Activated T-helper 2 cell treated with anti-CD3 and anti-CD28 coated beads, Interferon-gamma antibody, Interleukin-2, Interleukin-4, amounts not matched to agents 10 μg/mL and 5 μg/mL and 100 μg/mL, durations not matched to agents 14 hours and 24 hours and 36 hours (primary cell): ENCODE data around the gene GAB2. TPM values are rescaled to one million over a fixed set of nuclear protein-coding genes. Genes with fewer than 3 reads are reported as not detected.
"Not testable (repeated sequence)": the region's sequence is repeated elsewhere in the genome, so short reads cannot be mapped to it uniquely, and the experiment has no call there.

Source experiments
- DNase-seq: peaks from one replicate; pipeline ENCODE4 v3.0.0; 2021; ENCODE audit warnings: low spot score
- H3K27ac Mint-ChIP-seq: one replicate; pipeline ENCODE4 v1.8.0; 2021; ENCODE audit warnings: mixed read lengths
- H3K27me3 Mint-ChIP-seq: one replicate; pipeline ENCODE4 v1.8.0; 2021; ENCODE audit warnings: low read depth, mixed read lengths
- H3K36me3 Mint-ChIP-seq: one replicate; pipeline ENCODE4 v1.8.0; 2021; ENCODE audit warnings: low read depth, mixed read lengths
- H3K4me1 Mint-ChIP-seq: one replicate; pipeline ENCODE4 v1.8.0; 2021; ENCODE audit warnings: low read depth, mixed read lengths
- H3K4me3 Mint-ChIP-seq: one replicate; pipeline ENCODE4 v1.8.0; 2021; ENCODE audit warnings: low read depth, mild to moderate bottlenecking, moderate library complexity, mixed read lengths
- H3K9me3 Mint-ChIP-seq: one replicate; pipeline ENCODE4 v1.8.0; 2021; ENCODE audit warnings: mixed read lengths
- intact Hi-C: fragments of 100-400 bp; cut with micrococcal nuclease; formaldehyde crosslinking; loops from one replicate; pipeline ENCODE4 v1.15.1; 2023
- total RNA-seq: library from RNA; stranded (reverse); gene quantifications from 2 replicates; pipeline ENCODE4 v1.2.3, GENCODE V29; 2022

Gene GAB2
- total RNA-seq, 1 donor from 2014 or later, result 32.8 TPM

GRCh38 chr11:78188286-78189173 is 229.1 kb downstream of the GAB2 start, which contains the start of the genes KCTD21 and USP35:
TSS of gene KCTD21 (minus strand) at chr11:78188626. CDS start at chr11:78174554, 14,072 bp downstream.
TSS of gene USP35 (plus strand) at chr11:78188919. CDS start at chr11:78196246, 7,327 bp downstream.
- DNase-seq, result peak; percentile 93
- intact Hi-C loops, result loop anchor here (1.0 to 5.0 kb wide), 7 partner anchors 14 to 366 kb away; partner anchors contain the start of genes AAMDC, ALG8, GAB2 and INTS4
- Mint-ChIP-seq H3K27ac (peak within 1 kb of the TSS; percentile 99), H3K4me3 (peak within 1 kb of the TSS; percentile 97), H3K4me1 (peaks cover 49% of the 10 kb centered on the region), H3K27me3 (no peaks in the 10 kb centered on the region), H3K9me3 (no peaks in the 10 kb centered on the region), H3K36me3 (peaks cover 25% of the 10 kb centered on the region)

GRCh38 chr11:78187366-78188285 is 230.0 kb downstream of the GAB2 start:
- Mint-ChIP-seq H3K4me3 (peak overlapping the region; percentile 97), H3K27ac (peak overlapping the region; percentile 99), H3K4me1 (peaks cover 44% of the 10 kb centered on the region), H3K9me3 (no peaks in the 10 kb centered on the region), H3K27me3 (no peaks in the 10 kb centered on the region), H3K36me3 (peaks cover 32% of the 10 kb centered on the region)
- no peak for DNase-seq
- intact Hi-C loops, result loop anchor here (1.0 to 5.0 kb wide), 8 partner anchors 15 to 377 kb away; partner anchors contain the start of genes AAMDC, ALG8, GAB2 and INTS4

GRCh38 chr11:78181185-78181584 is 236.4 kb downstream of the GAB2 start:
- Mint-ChIP-seq H3K27me3 (no peaks in the 10 kb centered on the region), H3K9me3 (peaks cover 10% of the 10 kb centered on the region), H3K27ac (no peak overlapping the region), H3K4me1 (peaks cover 12% of the 10 kb centered on the region), H3K36me3 (peaks cover 60% of the 10 kb centered on the region), H3K4me3 (no peak overlapping the region)
- no peak for DNase-seq
- intact Hi-C loops, result no loop called here

- peaks cover 8% of the 10 kb centered on the region for H3K4me1 Mint-ChIP-seq
- H3K4me3 Mint-ChIP-seq, result no peak overlapping the region
These were observed 236.9 kb downstream of the GAB2 start for GRCh38 chr11:78180751-78181150.

GRCh38 chr11:78179459-78180071 is 238.1 kb downstream of the GAB2 start:
- H3K4me3 Mint-ChIP-seq, result no peak overlapping the region
- intact Hi-C loops, result no loop called here
- peaks cover 62% of the 10 kb centered on the region for H3K36me3 Mint-ChIP-seq
- H3K27ac Mint-ChIP-seq, result no peak overlapping the region
- DNase-seq, result no peak
- peaks cover 8% of the 10 kb centered on the region for H3K4me1 Mint-ChIP-seq
- H3K9me3 Mint-ChIP-seq, result peaks cover 12% of the 10 kb centered on the region
- H3K27me3 Mint-ChIP-seq, result no peaks in the 10 kb centered on the region

More at GRCh38 chr11:78180751-78181150, 236.9 kb downstream of the GAB2 start:
- H3K9me3 Mint-ChIP-seq, result peaks cover 12% of the 10 kb centered on the region
- no peak for DNase-seq
- peaks cover 60% of the 10 kb centered on the region for H3K36me3 Mint-ChIP-seq
- H3K27ac Mint-ChIP-seq, result no peak overlapping the region
- H3K27me3 Mint-ChIP-seq, result no peaks in the 10 kb centered on the region
- intact Hi-C loops, result no loop called here

GRCh38 chr11:78177216-78177615 is 240.4 kb downstream of the GAB2 start:
- peaks cover 8% of the 10 kb centered on the region for H3K4me1 Mint-ChIP-seq
- H3K27ac Mint-ChIP-seq, result no peak overlapping the region
- peaks cover 71% of the 10 kb centered on the region for H3K36me3 Mint-ChIP-seq
- peaks cover 12% of the 10 kb centered on the region for H3K9me3 Mint-ChIP-seq
- H3K4me3 Mint-ChIP-seq, result no peak overlapping the region
- intact Hi-C loops, result no loop called here
- DNase-seq, result no peak
- no peaks in the 10 kb centered on the region for H3K27me3 Mint-ChIP-seq

- H3K36me3 Mint-ChIP-seq, result peaks cover 72% of the 10 kb centered on the region
- H3K27me3 Mint-ChIP-seq, result no peaks in the 10 kb centered on the region
- H3K27ac Mint-ChIP-seq, result no peak overlapping the region
- no peak overlapping the region for H3K4me3 Mint-ChIP-seq
- peaks cover 12% of the 10 kb centered on the region for H3K9me3 Mint-ChIP-seq
- H3K4me1 Mint-ChIP-seq, result peaks cover 8% of the 10 kb centered on the region
- DNase-seq, result no peak
- intact Hi-C loops, result no loop called here
These were observed 240.9 kb downstream of the GAB2 start for GRCh38 chr11:78176605-78177141.

GRCh38 chr11:78175862-78176261 is 241.8 kb downstream of the GAB2 start:
- H3K27me3 Mint-ChIP-seq, H3K27ac Mint-ChIP-seq, DNase-seq, H3K9me3 Mint-ChIP-seq, H3K4me3 Mint-ChIP-seq, H3K4me1 Mint-ChIP-seq, intact Hi-C loops: not testable (repeated sequence)
- H3K36me3 Mint-ChIP-seq, result peaks cover 65% of the 10 kb centered on the region

- intact Hi-C loops, result no loop called here
- Mint-ChIP-seq H3K4me1 (no peaks in the 10 kb centered on the region), H3K27me3 (no peaks in the 10 kb centered on the region), H3K27ac (no peak overlapping the region), H3K4me3 (no peak overlapping the region), H3K36me3 (peaks cover 41% of the 10 kb centered on the region), H3K9me3 (peaks cover 4% of the 10 kb centered on the region)
- no peak for DNase-seq
These were observed 245.7 kb downstream of the GAB2 start for GRCh38 chr11:78171951-78172350.

- Mint-ChIP-seq H3K4me3 (no peak overlapping the region), H3K27me3 (no peaks in the 10 kb centered on the region), H3K27ac (no peak overlapping the region), H3K9me3 (peaks cover under 1% of the 10 kb centered on the region), H3K4me1 (no peaks in the 10 kb centered on the region), H3K36me3 (peaks cover 33% of the 10 kb centered on the region)
- DNase-seq, result no peak
- intact Hi-C loops, result no loop called here
These were observed 246.6 kb downstream of the GAB2 start for GRCh38 chr11:78170874-78171549.

GRCh38 chr11:78170413-78170812 is 247.2 kb downstream of the GAB2 start:
- intact Hi-C loops, result no loop called here

More at GRCh38 chr11:78170413-78170812, 247.2 kb downstream of the GAB2 start:
- H3K27ac Mint-ChIP-seq, result no peak overlapping the region
- H3K36me3 Mint-ChIP-seq, result peaks cover 28% of the 10 kb centered on the region
- H3K4me3 Mint-ChIP-seq, result no peak overlapping the region
- H3K9me3 Mint-ChIP-seq, result no peaks in the 10 kb centered on the region
- H3K4me1 Mint-ChIP-seq, result no peaks in the 10 kb centered on the region
- H3K27me3 Mint-ChIP-seq, result no peaks in the 10 kb centered on the region
- DNase-seq, result no peak
